ENCODE results near the gene PPM1B.

GRCh38 chr2:44247924-44248323 lies 79.2 kb downstream of the PPM1B start:
- TF ChIP-seq SP1 (IDR thresholded peaks at IDR 0.05) (no peak), ELF4 (IDR thresholded peaks at IDR 0.05) (no peak), FOXK2 (IDR thresholded peaks at IDR 0.05) (no peak), ARNT (IDR thresholded peaks at IDR 0.05) (no peak), PKNOX1 (IDR thresholded peaks at IDR 0.05) (no peak), TARDBP (IDR thresholded peaks at IDR 0.05) (no peak), FOXM1 (IDR thresholded peaks at IDR 0.05; ENCODE audit: borderline replicate concordance) (no peak), CTBP1 (IDR thresholded peaks at IDR 0.05; ENCODE audit: borderline replicate concordance) (no peak)
